Sciatic nerve (tissue), 2 donors: Measurements from ENCODE around the gene RPS6KA4. TPM values are rescaled to one million over a fixed set of nuclear protein-coding genes. Genes with fewer than 3 reads are reported as not detected.
A peak's percentile ranks its signal among the peaks of the same experiment; 100 is the strongest.

Source experiments
- ATAC-seq: fragments of 200-7000 bp; cut with Tn5 transposase; one replicate; pipeline ENCODE4 v1.9.1; 2020; ENCODE audit warnings: mild to moderate bottlenecking, moderate library complexity
- DNase-seq: peaks from one replicate; pipeline ENCODE4 v3.0.0-alpha.2; 2020; ENCODE audit warnings: low spot score
- intact Hi-C: fragments of 100-400 bp; cut with DNase I; formaldehyde crosslinking; loops from one replicate; pipeline ENCODE4 v1.14.2; 2022
- total RNA-seq: library from RNA; stranded (reverse); fragmentation: NEBNext Ultra II Directional; extraction: Animal tissue kit (Norgen Biotek cat#: 25700); gene quantifications from one replicate; pipeline ENCODE4 v1.2.1, GENCODE V29; 2021
- donor health status: DM: no; HTN: no; CAD: no.
- donor health status: DM: no; HTN: no; CAD: no.

The RPS6KA4 gene
- total RNA-seq, 1 donor from 2014 or later = 23.8 TPM

DNA sequence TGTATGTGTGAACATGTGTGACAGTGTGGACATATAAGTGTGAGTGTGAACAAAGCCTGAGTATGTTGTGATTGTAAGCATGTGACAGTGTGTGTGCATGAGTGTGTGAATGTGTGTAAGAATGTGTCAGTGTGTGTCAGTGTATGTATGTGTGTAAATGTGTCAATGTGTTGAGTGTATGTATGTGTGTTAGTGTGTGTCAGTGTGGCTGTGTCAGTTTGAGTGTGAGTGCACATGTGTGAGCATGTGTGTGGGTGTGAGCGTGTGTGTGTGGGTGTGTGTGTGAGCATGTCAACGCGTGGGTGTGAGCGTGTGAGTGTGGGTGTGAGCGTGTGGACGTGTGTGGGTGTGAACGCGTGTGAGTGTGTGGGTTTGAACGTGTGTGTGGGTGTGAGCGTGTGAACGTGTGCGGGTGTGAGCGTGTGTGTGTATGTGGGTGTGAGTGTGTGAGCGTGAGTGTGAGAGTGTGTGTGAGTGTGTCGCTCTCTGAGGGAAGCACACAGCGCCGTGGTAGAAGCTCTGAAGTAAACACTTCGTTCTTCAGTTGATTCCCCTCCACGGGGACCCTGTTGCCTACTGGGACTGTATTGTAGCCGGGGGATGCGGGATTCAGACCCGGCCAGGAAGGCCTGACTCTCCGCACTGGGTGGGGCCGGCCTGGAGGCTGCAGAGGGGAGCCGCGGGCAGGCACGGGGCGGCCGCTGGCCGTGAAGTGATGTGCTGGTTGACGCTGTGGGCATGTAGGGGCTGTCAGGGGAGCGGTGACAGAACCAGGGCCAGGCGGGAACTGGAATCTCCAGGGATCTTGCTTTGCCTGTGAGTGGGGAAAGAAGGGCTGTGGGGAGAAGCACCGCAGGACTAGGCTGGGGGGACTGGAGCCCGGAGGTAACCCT, 21.1 kb downstream of the RPS6KA4 start:
- intact Hi-C loops = no loop called here
- DNase-seq (no peak), ATAC-seq (no peak)

DNA sequence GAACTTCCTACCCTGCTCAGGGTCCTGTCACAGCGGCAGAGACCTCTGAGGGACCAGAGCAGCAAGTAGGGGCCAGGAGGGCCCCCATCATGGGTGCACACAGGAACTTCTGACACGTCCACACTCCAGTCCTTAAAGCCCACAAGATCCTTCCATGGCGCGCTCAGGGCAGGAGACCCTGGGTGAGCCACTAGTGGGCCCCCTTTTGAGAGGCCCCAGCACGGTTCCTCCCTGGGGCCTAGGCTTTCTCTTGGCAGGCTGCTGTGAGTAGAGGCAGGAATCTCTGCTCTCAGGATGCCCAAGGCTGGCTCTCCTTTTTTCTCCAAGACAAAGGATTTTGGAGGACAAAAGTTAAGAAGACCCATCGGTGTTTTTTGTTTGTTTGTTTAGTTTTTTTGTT, 22.4 kb downstream of the RPS6KA4 start:
- intact Hi-C loops = no loop called here
- ATAC-seq (no peak), DNase-seq (no peak)

DNA sequence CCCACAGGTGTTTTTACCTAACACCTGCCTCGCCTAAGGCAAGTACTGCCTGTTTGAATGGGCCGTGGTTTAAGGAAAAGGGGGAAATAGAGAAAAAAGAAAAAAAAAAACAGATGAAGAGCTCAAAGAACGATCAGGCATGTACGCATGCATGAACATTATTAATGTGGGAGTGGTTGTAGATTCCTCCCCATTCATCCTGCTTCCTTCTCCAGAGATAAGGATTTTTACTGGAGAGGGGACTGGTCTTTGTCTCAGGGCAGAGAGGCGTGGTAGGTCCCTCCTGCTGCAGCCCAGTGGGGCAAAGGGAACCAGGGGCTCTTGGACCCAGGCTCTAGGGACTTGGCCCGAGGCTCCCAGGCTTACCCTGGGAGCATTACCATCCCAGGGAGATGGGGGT, 23.1 kb downstream of the RPS6KA4 start:
- no peak for ATAC-seq
- intact Hi-C loops = no loop called here
- DNase-seq = no peak

DNA sequence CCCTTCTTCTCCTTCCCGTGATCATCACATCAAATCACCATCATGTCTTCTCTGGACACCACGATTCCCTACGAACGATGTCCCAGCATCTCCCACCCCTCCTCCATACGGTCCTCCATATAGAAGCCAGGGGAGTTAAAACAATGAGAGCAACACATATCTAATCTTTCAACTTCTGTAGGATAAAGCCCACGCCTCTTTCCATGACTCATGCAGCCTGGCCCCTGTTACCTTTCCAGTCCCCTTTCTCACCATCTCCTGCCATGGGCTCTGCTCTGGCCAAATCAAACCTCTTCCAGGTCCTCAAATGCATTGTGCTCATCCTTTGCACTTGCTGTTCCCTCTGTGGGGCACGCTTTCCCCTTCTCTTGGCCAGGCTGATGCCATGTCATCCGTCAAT, 23.6 kb downstream of the RPS6KA4 start:
- no peak for ATAC-seq
- intact Hi-C loops = no loop called here
- no peak for DNase-seq

DNA sequence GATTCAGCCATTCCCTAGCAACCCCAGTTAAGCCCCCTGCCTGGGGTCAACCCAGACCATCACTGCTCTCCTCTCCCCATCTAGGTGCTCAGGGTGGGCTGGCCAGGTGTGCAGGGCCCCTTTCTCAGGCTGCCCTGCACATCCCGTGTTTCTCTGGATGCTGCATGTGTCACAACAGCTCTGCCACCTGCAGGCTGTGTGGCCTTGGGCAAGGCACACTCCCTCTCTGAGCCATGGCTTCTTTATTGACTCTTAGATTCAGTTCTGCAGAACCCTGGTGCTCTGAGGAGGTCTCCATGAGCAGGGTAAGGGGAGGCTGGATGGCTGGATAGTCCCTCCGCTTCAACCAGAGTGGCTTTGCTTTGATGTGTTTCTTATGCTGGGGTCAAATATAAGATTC, 24.6 kb downstream of the RPS6KA4 start:
- intact Hi-C loops = no loop called here

DNA sequence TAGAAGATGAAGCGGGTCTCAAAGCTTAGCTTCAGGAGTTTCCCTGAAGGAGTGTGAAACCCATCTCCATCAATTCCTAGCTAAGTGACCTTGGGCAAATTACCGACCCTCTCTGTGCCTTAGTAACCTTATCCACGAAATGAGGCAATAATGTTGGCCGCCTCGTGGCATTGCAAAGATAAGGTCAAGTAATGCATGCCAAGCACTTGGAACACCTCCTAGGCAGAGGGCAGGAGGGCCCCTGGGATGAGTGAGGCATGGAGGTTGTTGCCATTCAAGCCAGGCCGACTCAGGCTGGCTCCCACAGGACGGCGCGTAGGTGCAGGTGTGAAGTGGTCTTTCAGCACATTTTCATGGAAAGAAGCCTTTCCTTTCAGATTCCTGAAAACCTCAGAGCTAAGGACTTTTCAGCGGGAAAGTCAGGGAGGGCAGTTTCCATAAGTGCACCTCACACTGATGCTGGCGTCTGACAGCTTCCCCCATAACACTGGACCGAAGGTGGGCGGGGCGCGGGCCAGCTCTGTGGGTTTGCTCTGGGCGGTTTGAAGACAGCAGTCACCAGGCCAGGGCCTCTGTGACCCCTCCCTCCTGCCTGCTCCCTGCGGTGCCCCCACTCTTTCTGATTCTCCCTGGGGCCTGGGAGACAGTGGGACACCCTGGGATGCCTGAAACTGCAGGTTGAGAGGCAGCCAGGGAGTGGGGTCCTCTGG, 25.2 kb downstream of the RPS6KA4 start:
- intact Hi-C loops = no loop called here

More for the DNA sequence above, 24.6 kb downstream of the RPS6KA4 start:
- DNase-seq = no peak
- no peak for ATAC-seq

DNA sequence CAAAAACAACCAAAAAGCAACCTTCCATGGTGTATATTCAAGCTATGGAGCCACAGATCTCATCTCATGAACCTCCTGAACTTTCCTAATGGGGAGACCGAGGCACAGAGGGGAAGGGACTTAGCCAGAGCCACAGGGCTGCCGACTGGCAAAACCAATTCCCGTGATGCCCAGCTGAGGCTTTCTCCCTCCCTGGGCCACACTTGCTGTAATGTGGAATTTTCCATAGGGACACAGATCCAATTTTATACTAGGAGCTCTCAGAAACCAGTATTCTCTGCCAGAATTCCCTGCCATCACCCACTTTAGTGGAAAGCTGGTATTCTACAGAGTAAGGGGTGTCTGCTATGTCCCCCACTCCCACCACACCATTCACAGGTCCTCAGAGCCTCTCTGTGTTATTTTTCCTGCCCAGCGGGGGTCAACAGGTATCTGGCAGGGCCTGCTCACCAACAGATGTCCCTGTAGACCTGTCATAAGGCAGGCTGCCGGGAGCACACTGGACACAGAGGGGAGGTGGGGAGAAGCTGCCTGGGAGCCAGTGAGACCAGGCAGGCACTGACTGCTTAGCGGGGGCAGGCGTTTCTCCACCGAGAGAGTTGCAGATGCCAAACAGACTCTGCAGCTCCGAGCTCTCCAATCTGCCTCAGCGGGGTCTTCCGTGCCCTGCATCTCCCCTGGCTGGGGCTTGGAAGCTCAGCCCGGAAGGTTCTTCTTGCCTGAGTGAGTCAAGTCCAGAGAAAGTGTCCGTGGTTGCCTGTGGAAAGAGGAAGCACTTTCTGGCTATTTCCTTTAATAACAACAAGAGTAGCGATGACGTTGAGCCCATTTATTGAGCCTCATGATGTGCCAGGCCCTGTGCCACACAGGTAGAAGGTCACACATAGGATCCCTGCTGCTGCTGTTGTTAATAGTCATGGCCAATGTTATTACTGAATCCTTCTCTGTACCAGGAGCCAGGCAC, 26.3 kb downstream of the RPS6KA4 start:
- ATAC-seq (peak; percentile 61), DNase-seq (no peak)
- intact Hi-C loops = no loop called here

More for the DNA sequence above, 25.2 kb downstream of the RPS6KA4 start:
- DNase-seq (no peak), ATAC-seq (no peak)

DNA sequence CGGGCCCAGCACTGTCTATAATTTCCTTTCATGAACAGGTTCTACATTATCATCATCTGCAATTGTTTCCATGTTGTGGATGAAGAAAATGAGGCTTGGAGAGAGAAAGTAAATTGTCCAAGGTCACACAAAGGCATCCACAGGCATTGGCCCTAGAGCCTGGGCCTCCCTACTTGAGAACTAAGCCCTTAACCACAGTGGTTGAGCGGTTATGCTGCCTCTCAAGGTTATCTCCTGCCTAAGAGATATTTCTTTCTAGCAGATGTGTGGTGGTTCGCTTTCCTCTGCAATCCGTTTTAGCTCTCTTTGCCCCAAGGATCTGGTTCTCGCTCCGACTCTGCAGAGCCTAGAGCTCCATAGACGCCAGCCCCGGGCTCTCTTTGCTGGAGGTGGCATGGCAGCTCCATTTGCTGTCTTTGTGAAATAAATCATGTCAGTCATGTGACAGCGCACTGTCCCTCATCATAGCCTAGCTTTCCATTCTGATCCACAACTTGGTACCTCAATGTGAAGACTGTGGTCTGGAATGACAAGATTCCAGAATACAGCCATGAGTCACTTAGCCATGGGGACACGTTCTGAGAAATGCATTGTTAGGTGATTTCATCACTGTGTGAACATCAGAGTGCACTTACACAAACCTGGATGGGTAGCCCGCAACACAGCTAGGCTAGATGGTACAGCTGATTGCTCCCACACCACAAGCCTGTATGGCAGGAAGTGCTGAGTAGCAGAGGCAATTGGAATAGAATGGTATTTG, 27.2 kb downstream of the RPS6KA4 start:
- DNase-seq (no peak), ATAC-seq (no peak)
- intact Hi-C loops = no loop called here

DNA sequence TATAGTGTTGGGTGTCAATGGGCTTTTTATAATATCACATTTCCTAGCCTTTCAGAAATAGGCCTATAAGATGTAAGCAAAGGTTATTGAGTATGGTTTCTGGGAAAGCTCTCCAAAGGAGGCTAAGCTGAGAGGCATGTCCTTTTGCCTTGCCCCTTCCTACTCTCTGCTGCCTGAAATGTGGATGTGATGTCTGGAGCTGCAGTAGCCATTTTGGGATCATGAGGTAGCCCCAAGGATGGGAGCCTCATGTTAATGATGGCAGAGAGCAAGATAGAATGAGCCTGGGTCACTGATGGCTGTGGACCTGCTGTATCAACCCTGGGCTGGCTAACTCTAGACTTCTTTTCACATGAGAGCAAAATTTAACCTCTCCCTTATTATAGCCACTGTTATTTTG, 29.0 kb downstream of the RPS6KA4 start:
- no peak for DNase-seq
- intact Hi-C loops = no loop called here
- no peak for ATAC-seq

DNA sequence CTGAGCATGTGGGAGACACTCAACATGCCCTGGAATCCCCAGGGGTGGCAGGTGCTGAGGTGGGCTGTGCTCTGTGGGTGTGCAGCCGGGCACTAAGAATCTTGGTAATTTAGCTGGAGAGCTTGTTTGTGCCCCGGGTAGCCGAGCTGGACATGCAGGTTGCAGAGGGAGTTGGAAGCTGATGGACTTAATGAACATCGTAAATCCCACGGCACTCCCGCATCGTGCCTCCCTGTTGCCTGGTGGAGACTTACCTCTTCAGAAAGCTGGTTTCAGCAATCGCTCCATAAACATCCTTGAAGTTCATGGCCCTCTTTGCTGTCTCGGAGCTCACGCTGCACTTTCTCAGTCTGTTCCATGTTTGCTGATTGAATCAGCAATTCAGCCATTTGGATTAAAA, 29.9 kb downstream of the RPS6KA4 start:
- no peak for DNase-seq
- intact Hi-C loops = no loop called here

DNA sequence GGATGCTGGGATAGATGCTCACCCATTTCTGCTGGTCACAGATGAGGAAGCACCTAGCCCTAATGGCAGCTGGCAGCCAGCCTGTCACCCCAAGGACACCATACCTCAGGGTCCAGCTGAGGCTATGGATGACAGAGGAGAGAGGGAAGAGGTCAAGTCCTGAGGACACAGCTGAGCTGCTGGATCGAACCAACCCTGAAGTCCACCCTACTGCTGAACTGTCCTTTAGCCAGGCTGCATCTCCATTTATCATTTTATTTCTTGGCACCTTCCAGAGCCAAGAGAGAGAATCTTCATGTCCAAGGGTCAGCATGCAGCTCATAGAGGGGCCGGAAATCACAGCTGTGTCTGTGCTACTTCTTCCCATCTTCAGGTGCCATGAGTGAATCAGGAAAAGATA, 30.9 kb downstream of the RPS6KA4 start:
- no peak for DNase-seq
- ATAC-seq = no peak
- intact Hi-C loops = no loop called here

More for the DNA sequence above, 29.9 kb downstream of the RPS6KA4 start:
- no peak for ATAC-seq

DNA sequence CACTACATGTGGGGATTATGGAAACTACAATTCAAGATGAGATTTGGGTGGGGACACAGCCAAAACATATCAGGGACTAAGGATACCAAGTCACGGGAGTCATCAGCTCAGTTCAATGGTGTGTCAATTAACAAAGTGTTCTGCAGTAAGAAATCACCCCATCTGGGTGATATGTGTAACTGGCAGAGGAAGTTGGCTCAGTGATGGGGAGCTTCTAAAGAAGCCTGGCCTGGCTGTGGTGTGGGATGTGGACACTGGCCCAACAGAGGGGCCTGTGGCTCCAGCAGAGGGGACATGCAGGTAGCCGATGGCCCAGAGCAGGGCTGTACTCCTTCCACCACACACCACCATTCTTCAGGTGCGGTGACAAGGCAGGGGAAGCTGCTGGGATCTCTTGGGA, 31.6 kb downstream of the RPS6KA4 start:
- ATAC-seq (no peak), DNase-seq (no peak)
- intact Hi-C loops = no loop called here

DNA sequence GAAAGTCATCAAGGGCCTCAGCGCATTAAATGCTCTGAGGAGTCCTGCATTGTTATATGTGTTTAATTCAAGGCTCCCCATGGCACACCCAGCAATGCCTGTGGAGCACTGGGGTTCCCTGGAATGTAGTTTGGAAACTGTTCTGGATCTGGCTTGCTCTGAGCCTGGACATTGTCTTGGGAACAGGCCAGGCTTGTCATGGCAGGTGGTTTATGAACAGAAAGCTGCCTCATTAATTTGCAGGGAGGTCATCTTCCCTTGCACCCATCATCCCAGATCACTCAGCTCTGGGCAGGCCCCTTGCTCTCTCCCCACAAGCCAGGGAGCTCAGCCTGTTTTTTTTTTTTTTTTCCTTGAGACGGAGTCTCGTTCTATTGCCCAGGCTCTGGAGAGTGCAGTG, 32.9 kb downstream of the RPS6KA4 start:
- DNase-seq = no peak
- ATAC-seq = no peak
- intact Hi-C loops = no loop called here

DNA sequence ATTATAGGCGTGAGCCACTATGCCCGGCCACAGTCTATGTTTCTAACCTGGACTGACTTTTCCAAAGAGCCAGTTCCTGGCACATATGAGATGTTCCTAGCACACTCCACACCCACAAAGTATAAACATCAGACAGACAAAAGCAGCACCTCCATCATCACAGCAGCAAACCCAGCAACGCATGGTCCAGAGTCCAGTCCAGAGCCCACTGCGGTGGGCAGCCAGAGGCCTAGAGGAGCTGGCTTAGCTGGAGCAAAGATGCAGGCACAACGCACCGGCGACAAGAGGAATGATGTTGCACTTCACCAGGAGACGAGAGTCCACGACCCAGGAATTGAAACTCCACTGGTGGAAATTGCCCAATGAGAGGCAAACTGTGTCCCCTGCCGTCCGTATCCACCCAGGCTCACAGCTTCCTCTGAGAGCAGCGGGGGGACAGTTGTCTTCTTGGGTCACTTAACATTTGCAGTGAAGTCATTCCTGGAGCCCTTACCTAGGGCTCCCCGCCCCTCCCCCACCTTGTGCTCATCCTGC, 36.6 kb downstream of the RPS6KA4 start:
- no peak for DNase-seq
- intact Hi-C loops = no loop called here
- peak; percentile 22 for ATAC-seq

DNA sequence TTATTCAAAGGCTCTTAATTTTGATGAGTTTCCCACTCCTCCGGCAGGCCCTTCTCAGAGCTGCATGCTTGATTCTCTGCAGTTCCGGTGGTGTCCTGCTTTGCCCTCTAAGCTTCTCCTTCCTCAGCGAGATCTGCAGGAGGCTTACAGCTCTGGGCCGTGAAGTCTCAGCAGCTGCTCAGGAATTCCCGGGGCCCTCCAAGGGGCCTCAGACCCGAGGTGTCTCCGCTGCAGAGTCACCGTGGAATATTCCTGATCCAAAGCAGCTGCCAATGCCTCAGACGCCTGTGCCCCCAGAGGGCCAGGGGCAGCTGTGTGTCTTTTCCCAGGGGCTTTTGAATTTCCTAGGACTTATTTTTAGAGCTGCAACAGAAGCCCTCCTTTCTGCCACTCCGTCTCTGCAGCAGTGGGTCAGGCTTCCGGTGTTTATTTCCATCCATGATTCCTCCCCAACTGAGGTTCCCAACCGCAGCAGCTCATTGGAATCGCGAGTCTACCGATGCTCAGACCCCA, 37.2 kb downstream of the RPS6KA4 start:
- no peak for DNase-seq
- intact Hi-C loops = no loop called here
- ATAC-seq = peak; percentile 39

DNA sequence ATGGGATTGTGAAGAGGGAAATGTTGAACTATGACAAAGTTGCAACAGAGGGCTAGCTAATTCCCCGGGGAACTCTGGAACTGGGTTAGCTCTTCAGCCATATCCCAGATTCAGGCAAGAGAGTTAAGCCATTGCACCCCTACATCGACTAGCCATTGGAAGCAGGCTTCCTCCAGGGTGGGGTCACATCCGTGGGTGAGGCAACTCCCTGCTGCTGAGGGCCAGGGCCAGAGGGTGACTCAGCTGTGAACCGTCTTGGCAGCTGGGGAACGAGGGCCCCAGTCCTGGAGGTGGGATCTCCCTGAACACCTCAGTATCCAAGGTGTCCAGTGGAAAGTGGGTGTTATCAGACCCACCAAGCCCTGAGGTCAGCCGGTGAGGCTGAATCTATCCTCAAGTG, 41.1 kb downstream of the RPS6KA4 start:
- ATAC-seq (no peak), DNase-seq (no peak)
- intact Hi-C loops = no loop called here

DNA sequence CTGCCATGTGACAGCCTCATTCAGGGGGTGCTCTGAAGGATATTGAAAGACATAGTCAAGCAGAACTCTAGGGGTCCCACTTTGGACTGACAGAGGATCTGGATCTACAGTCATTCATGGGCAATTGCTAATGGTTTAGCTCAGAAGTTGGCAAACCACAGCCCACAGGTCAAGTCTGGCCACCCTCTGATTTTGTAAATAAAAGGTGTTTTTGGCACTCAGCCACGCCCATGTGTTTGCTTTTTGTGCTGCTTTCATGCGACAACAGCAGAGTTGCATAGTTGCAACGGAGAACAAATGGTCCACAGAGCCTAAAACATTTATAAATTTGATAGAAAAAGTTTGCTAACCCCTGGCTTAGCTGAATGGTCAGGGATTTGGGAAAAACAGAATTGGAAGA, 41.7 kb downstream of the RPS6KA4 start:
- no peak for ATAC-seq
- no peak for DNase-seq
- intact Hi-C loops = no loop called here

DNA sequence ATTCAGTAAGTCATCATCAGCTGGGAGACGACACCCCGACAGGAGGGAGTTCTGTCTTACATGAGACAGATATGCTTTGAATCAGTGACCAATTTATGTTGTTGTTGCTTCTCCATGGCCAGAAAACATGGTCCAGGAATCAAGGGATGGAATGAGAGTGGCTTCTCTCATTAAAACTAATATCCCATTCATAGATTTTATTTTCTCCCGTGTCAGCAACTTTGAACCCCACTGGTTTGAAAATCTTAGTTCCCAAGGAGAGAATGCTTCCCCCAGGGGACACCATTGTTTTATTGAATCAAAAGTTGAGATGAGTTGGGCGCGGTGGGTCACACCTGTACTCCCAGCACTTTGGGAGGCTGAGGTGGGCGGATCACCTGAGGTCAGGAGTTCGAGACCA, 42.8 kb downstream of the RPS6KA4 start:
- ATAC-seq = no peak
- no peak for DNase-seq
- intact Hi-C loops = no loop called here
